NCI-H2171 (cell line): Measurements from ENCODE around the gene SNX19.
A peak's percentile ranks its signal among the peaks of the same experiment; 100 is the strongest.

ENCODE experiments used
- DNase-seq: peaks from one replicate; lab custom pipeline; 2025; lab: John Stamatoyannopoulos, UW

Gene SNX19

DNA sequence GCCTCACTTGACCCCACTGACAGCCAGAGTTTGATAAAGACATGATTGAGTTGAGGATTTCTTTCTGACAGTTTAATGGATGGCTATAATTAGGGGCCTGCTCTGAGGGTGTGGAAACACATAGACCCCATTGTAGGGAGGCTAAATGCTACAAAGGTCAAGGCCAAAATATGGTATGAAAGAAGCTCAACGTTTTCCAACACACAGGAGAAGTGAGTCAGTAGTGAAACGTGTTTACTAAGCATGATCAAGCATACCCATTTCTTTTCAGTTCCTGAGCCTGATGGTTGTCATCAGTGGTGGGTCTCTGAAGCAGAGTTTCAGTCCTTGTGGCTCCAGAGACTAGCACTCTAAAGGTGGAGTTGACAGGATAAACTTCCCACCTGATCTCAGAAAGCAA is 69.7 kb downstream of the SNX19 start:
- DNase-seq, result no peak

DNA sequence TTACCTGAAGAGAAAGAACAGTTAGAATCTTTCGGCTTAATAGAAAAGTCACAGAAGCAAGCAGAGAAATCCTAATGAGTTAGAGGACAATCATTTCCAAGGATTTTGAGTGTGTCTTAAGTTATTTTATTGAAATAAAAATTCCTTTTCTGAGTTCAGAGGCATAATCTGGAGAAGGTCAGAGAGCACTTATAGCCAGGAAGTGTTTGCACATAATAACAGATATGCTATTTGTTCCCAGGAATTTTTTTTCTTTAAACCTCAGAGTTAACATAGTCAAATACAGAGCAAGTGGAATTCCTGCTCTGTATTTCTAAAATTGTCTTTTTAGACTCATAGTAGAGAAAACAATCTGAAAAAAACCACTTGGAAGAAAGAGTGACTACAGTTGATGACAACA is 74.3 kb downstream of the SNX19 start:
- DNase-seq, result no peak

- DNase-seq, result no peak
These were observed 75.6 kb downstream of the SNX19 start for GRCh38 chr11:130840679-130841078.

DNA sequence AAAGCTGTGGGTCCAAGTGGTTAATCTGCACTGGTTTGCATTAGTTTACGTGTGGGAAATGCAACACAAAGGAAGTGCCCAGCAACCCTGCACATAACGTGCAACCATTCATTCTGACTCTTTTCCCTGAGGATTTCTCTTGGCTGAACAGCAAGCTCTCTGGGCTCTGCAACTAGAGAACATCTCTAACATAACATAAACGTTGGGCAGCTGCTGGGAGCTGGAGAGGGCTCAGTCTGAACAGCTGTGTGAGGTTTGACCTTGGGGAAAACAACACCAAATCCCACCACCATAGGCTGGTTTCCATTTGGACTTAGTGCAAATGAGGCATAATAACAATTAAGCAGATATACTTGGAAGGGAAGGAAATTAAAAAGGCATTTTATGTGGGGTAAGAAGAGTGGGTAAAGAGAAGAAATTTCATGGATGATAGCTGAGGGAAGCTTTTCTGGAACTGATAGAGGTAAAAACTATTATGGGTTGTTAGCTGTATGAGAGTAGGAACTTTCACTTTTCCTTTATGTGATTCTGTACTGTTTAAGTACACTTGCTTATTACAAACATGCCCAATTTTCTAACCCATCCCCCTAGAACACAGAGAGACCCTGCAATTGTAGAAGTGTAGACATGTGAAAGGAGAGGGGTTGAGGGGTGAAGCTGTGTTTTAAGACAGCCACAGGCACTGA is 76.2 kb downstream of the SNX19 start:
- DNase-seq, result peak; percentile 43

- no peak for DNase-seq
These were observed 79.1 kb downstream of the SNX19 start for GRCh38 chr11:130837194-130837593.

DNA sequence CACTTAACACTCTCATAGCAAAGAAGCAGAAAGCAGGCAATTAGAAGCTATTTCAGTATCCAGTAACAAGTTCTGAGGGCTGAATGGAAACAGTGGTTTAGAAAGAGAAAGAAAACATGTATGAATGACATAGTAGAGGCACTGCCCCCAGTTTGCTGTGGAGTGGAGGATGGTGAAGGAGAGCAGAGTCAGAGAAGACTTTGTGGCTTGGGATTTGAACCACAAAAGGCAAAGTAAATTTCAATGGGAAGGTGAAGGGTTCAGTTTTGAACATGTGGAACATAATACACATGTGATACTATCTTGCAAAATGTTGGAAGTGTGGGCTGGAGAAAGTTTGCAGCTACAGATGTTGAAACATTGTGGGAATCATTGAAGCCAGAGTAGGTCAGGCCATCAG is 81.4 kb downstream of the SNX19 start:
- no peak for DNase-seq

DNA sequence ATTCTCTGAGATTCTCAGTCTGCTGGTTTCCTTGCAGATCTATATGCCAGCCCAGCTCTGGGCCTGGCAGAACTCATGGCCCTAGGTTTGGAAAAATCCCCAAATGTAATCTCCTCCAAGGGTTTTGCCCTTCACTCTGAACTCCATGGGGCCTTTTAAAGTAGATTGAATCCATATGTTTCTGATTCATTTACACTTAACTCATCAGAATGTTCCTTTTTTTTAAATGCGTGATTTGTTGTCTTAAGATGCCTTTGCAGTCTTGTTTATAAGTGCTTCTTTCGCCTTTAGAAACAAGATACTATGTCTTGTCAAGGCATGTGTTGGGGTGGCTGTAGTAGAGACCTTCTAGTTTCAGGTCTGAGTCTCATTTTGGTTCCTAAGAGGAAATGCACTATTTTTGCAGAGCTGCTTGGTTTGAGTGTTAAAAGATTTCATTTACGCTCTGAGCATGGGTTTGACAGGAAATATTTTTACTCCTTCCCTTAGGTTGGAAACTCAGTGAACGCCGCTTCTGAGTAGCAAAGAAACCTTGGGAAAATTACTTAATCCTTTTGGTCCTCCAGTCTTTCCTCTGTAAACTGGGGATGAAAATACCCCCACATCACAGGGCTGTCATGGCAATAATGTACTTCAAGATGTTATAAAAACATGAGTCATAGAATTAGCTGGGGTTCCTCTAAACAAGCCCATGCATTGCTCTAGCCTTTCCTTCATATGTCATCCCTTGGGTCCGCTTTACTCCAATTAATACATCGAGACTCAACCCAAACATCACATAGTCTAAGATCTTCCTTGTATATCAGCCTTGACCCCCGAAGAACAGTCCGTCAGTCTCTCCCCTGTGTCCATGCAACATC is 83.5 kb downstream of the SNX19 start:
- DNase-seq, result no peak

DNA sequence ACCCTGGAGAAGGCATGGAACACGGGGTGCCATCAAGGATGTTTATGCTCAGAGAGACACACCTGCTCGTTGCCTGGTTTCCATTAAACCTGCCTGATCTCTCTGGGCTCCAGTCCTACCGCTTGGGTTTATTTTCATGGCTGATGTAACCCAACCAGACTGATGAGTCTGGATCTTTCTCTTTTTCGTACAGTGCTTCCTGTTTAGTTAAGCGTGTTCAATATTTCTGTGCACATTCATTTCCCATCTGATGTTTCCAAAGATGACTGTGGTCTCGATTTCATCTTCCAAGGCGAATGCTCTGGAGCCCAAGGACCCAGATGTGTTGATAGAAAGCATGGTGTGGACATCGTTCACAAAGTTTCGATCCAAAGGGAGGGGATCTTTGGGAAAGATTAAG is 84.3 kb downstream of the SNX19 start:
- no peak for DNase-seq

- DNase-seq, result peak; percentile 72
These were observed 84.8 kb downstream of the SNX19 start for GRCh38 chr11:130831506-130831905.

- DNase-seq, result no peak
These were observed 85.7 kb downstream of the SNX19 start for GRCh38 chr11:130830566-130830965.

DNA sequence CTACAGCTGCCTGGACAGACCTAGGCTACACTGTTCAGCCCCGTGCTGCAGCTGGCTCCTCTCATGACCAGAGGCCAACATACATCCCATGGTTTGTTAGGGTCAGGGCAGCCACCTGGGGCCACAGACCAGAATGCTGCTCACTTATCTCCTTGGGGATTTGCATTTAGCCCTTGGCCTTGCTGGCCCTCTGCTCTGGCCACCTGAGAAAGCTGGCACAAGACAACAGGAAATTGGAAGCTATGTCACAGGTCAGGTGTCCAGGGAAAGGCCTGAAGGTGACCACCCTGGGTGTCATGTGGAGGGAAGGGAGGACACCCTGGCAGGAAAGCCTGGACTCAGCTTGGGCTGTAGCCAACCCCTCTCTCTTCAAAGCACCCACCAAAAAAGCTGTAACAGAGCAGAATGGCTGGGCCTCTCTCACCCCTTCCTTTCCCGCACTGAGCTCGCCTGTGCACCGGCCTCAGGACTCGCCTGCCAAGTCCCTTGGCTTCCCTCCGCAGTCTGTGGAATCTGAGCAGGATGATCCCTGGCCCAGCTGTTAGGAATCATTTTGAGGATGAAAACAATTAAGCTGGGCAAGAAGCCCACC is 86.3 kb downstream of the SNX19 start:
- DNase-seq, result no peak

- no peak for DNase-seq
These were observed 87.5 kb downstream of the SNX19 start for GRCh38 chr11:130828741-130829140.

- DNase-seq, result no peak
These were observed 88.6 kb downstream of the SNX19 start for GRCh38 chr11:130827451-130828377.

GRCh38 chr11:130826572-130826971 is 89.7 kb downstream of the SNX19 start:
- no peak for DNase-seq

DNA sequence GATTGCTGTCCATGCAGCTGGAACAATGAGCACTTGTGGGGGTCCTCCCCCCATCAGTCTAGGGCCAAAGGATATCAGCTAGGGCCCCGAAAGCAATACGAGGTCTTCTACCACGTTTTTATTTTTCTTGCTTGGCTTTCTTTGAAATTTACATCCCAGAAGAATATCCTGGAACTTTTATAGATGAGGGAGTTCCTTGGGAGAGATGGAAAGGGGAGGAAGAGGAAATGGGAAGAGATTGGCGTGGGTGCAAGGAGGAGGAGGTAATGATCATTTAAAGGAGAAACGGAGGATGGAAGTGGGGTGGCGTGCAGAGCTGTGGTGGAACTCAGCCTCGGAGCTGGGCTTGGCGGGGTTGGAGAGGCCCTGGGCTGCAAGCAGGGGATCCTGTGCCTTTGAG is 90.3 kb downstream of the SNX19 start:
- DNase-seq, result no peak

GRCh38 chr11:130825561-130825960 is 90.7 kb downstream of the SNX19 start:
- DNase-seq, result no peak
